HG02759 (cell line): ENCODE data around the gene PTPN23.

Experiments
- ATAC-seq: cut with Tn5 transposase; IDR thresholded peaks from one replicate; pipeline ENCODE4 v1.9.1; 2021; ENCODE audit warnings: mild to moderate bottlenecking, moderate library complexity; ENCODE audit not compliant: unreplicated experiment

PTPN23 gene

GRCh38 chr3:47370887-47371697 lies 9.7 kb upstream of the PTPN23 start:
- ATAC-seq, result no peak

GRCh38 chr3:47374587-47374986 lies 6.2 kb upstream of the PTPN23 start:
- no peak for ATAC-seq

- no peak for ATAC-seq
Observed at GRCh38 chr3:47376393-47376792, 4.4 kb upstream of the PTPN23 start.

GRCh38 chr3:47377186-47377585 lies 3.6 kb upstream of the PTPN23 start:
- no peak for ATAC-seq

- ATAC-seq, result no peak
Observed at GRCh38 chr3:47378869-47379268, 2.0 kb upstream of the PTPN23 start.

GRCh38 chr3:47379411-47379899 lies 1.4 kb upstream of the PTPN23 start:
- ATAC-seq, result no peak

- ATAC-seq, result no peak
Observed at GRCh38 chr3:47380026-47380600, 708 bp upstream of the PTPN23 start.

GRCh38 chr3:47381317-47382157 lies 716 bp downstream of the PTPN23 start:
- peak; percentile 60 for ATAC-seq

GRCh38 chr3:47384425-47384824 lies 3.6 kb downstream of the PTPN23 start:
- ATAC-seq, result no peak

- ATAC-seq, result no peak
Observed at GRCh38 chr3:47385007-47385406, 4.2 kb downstream of the PTPN23 start.

- no peak for ATAC-seq
Observed at GRCh38 chr3:47385796-47386195, 5.0 kb downstream of the PTPN23 start.

- no peak for ATAC-seq
Observed at GRCh38 chr3:47392933-47393332, 12.1 kb downstream of the PTPN23 start.

- no peak for ATAC-seq
Observed at GRCh38 chr3:47394140-47394870, 13.5 kb downstream of the PTPN23 start.

GRCh38 chr3:47394881-47395280 lies 14.1 kb downstream of the PTPN23 start:
- ATAC-seq, result no peak

- no peak for ATAC-seq
Observed at GRCh38 chr3:47398228-47398627, 17.4 kb downstream of the PTPN23 start.

GRCh38 chr3:47399016-47399415 lies 18.2 kb downstream of the PTPN23 start:
- no peak for ATAC-seq

GRCh38 chr3:47399531-47400270 lies 18.9 kb downstream of the PTPN23 start:
- no peak for ATAC-seq

- ATAC-seq, result no peak
Observed at GRCh38 chr3:47404431-47404876, 23.6 kb downstream of the PTPN23 start.

GRCh38 chr3:47404955-47405790 lies 24.4 kb downstream of the PTPN23 start:
- ATAC-seq, result no peak
